ENCODE measurements around the gene CXXC5. TPM values are rescaled to one million over a fixed set of nuclear protein-coding genes. Genes with fewer than 3 reads are reported as not detected.
A peak's percentile ranks its signal among the peaks of the same experiment; 100 is the strongest.

Gene CXXC5
- total and polyA plus RNA-seq, 9 of the 15 experiments (the other 6 are each of a cell fraction or from before 2014, with no cell fraction given): 1.9 to 123 (median 45.8) TPM

DNA sequence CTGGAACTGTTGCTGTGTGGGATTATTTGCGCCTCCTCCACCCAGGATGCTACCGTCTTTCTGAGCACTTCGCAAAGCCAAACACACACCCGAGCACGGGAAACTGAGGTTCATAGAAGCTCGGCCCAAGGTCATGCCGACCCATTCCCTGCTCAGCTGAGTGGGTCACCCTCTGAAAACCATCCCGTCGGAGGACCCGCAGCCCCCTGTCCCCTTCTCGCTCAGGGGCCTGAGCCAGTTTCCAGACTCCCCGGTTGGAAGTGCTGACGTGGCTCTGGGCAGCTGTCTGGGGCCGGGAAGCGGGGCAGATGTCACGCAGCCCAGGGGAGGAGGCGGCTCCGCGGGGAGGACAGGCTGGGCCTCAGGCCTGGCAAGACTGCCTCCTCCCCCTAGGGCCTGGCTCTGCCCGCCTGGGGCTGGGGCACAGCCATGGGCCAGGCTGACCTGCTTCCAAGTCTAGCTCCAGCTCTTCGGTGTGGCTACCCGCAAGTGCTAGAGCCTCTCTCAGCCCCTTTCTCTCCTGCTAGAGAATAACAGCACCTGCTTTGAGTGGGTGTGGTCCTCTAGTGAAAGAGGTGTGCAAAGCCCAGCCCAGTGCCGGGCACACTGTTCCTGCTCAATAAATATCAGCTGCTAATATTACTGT lies 9.9 kb upstream of the CXXC5 start (continued):
- TF ChIP-seq JUNB (CRISPR knock-in tag; conservative IDR thresholded peaks at IDR 0.05) (no peak), MNT (conservative IDR thresholded peaks at IDR 0.05) (no peak), RBM39 (optimal IDR thresholded peaks at IDR 0.05; ENCODE audit: low read depth, low read length) (no peak), CCNT2 (IDR thresholded peaks at IDR 0.05; ENCODE audit: borderline replicate concordance, extremely low read depth, insufficient read length, low read depth, low read length) (no peak), CSDE1 (IDR thresholded peaks at IDR 0.05) (no peak), STAT5B (CRISPR knock-in tag; IDR thresholded peaks at IDR 0.05) (no peak), ZNF830 (CRISPR knock-in tag; IDR thresholded peaks at IDR 0.05) (no peak), MAX (CRISPR knock-in tag; IDR thresholded peaks at IDR 0.05) (no peak; the same call in 1 of the 2 replicates), ZSCAN32 (CRISPR knock-in tag; IDR thresholded peaks at IDR 0.05) (no peak), CREBBP (IDR thresholded peaks at IDR 0.05; ENCODE audit: low read depth, low read length) (no peak), ZNF311 (CRISPR knock-in tag; IDR thresholded peaks at IDR 0.05) (0 out of 2 replicates have a peak, but pooled peaks have one; percentile 62), ELF4 (CRISPR knock-in tag; IDR thresholded peaks at IDR 0.05) (no peak), CBX8 (IDR thresholded peaks at IDR 0.05; ENCODE audit: borderline replicate concordance, extremely low read depth, low read depth, low read length, poor library complexity, severe bottlenecking) (no peak), ZNF316 (IDR thresholded peaks at IDR 0.05) (peak; percentile 96), KLF16 (IDR thresholded peaks at IDR 0.05) (no peak), MAFG (tag; conservative IDR thresholded peaks at IDR 0.05) (peak; percentile 80), POLR2AphosphoS5 (IDR thresholded peaks at IDR 0.05; ENCODE audit: control insufficient read depth, insufficient read depth, low read depth, low read length) (no peak), ZFP30 (CRISPR knock-in tag; IDR thresholded peaks at IDR 0.05; ENCODE audit: borderline replicate concordance) (no peak)
- TF ChIP-seq, protein P1, sequence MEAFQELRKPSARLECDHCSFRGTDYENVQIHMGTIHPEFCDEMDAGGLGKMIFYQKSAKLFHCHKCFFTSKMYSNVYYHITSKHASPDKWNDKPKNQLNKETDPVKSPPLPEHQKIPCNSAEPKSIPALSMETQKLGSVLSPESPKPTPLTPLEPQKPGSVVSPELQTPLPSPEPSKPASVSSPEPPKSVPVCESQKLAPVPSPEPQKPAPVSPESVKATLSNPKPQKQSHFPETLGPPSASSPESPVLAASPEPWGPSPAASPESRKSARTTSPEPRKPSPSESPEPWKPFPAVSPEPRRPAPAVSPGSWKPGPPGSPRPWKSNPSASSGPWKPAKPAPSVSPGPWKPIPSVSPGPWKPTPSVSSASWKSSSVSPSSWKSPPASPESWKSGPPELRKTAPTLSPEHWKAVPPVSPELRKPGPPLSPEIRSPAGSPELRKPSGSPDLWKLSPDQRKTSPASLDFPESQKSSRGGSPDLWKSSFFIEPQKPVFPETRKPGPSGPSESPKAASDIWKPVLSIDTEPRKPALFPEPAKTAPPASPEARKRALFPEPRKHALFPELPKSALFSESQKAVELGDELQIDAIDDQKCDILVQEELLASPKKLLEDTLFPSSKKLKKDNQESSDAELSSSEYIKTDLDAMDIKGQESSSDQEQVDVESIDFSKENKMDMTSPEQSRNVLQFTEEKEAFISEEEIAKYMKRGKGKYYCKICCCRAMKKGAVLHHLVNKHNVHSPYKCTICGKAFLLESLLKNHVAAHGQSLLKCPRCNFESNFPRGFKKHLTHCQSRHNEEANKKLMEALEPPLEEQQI (IDR thresholded peaks at IDR 0.05): no peak
- TF ChIP-seq, protein P2, sequence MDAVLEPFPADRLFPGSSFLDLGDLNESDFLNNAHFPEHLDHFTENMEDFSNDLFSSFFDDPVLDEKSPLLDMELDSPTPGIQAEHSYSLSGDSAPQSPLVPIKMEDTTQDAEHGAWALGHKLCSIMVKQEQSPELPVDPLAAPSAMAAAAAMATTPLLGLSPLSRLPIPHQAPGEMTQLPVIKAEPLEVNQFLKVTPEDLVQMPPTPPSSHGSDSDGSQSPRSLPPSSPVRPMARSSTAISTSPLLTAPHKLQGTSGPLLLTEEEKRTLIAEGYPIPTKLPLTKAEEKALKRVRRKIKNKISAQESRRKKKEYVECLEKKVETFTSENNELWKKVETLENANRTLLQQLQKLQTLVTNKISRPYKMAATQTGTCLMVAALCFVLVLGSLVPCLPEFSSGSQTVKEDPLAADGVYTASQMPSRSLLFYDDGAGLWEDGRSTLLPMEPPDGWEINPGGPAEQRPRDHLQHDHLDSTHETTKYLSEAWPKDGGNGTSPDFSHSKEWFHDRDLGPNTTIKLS (IDR thresholded peaks at IDR 0.05; ENCODE audit: borderline replicate concordance, low read depth): peak; percentile 96

All from K562 (cell line).